B cell (primary cell): ENCODE results near the gene TRIM54. TPM values are rescaled to one million over a fixed set of nuclear protein-coding genes. Genes with fewer than 3 reads are reported as not detected.
A peak's percentile ranks its signal among the peaks of the same experiment; 100 is the strongest.

Source experiments
- ATAC-seq: fragments of 200-7000 bp; cut with Tn5 transposase; one replicate; pipeline ENCODE4 v1.10.0; 2021; ENCODE audit warnings: low read depth, mild to moderate bottlenecking, moderate number of reproducible peaks, moderate library complexity
- CTCF ChIA-PET: fragments of 350-600 bp; sonication (Branson Sonifier 250); formaldehyde crosslinking; loops from one replicate; lab custom pipeline; 2021; ENCODE audit warnings: antibody characterized with exemption, inconsistent platforms; lab: Charles Lee
- POLR2A ChIA-PET: fragments of 350-600 bp; sonication (Branson Sonifier 250); formaldehyde crosslinking; loops from one replicate; lab custom pipeline; 2021; ENCODE audit warnings: antibody characterized with exemption; lab: Charles Lee
- DNase-seq: peaks from one replicate; pipeline ENCODE4 v3.0.0; 2013
- H2AFZ ChIP-seq: 2 replicates; pipeline ENCODE4 v1.6.1; 2012; ENCODE audit warnings: mild to moderate bottlenecking, low read depth, low read length; ENCODE audit not compliant: insufficient read depth, poor library complexity, severe bottlenecking
- H3K27ac ChIP-seq, 2 donors: 1 replicate in 1 of 2; 2 replicates in 1 of 2; pipeline ENCODE4 v1.5.1; 2012 to 2013; ENCODE audit warnings: low read length in 2 of 2, mild to moderate bottlenecking in 2 of 2, moderate library complexity in 1 of 2
- H3K27me3 ChIP-seq, 4 experiments: fragments of 200-600 bp in 1 of 4; sonication (generic) in 1 of 4; replicated peaks in 1 of 4; 1 replicate in 2 of 4; 2 replicates in 2 of 4; pipeline versions ENCODE4 v1.6.1 to v1.7.0; 2013 to 2016; ENCODE audit warnings: low read length in 3 of 4, mild to moderate bottlenecking in 2 of 4, mixed read lengths in 1 of 4, moderate library complexity in 1 of 4; ENCODE audit not compliant: insufficient read depth in 4 of 4, control insufficient read depth in 3 of 4; ENCODE audit errors: control extremely low read depth in 1 of 4
- H3K36me3 ChIP-seq, 2 experiments: replicated peaks in 1 of 2; 1 replicate in 1 of 2; 2 replicates in 1 of 2; pipeline versions ENCODE4 v1.6.1 to v1.7.1; 2013; ENCODE audit warnings: low read length in 1 of 2; ENCODE audit not compliant: insufficient read depth in 2 of 2, control insufficient read depth in 1 of 2; ENCODE audit errors: control extremely low read depth in 1 of 2, extremely low read depth in 1 of 2
- H3K4me1 ChIP-seq, 2 donors: fragments of 200-600 bp in 1 of 2; sonication (generic) in 1 of 2; 1 replicate in 1 of 2; 2 replicates in 1 of 2; pipeline versions ENCODE4 v1.5.1 to v1.6.1; 2013 to 2017; ENCODE audit warnings: low read length in 2 of 2; ENCODE audit not compliant: control insufficient read depth in 2 of 2, insufficient read depth in 2 of 2
- H3K4me2 ChIP-seq: replicated peaks from 2 replicates; pipeline ENCODE3; 2012; ENCODE audit warnings: mild to moderate bottlenecking, low read depth, low read length; ENCODE audit not compliant: poor library complexity, severe bottlenecking
- H3K4me3 ChIP-seq, 5 experiments: fragments of 200-600 bp in 1 of 5; sonication (generic) in 1 of 5; 1 replicate in 3 of 5; 2 replicates in 2 of 5; pipeline versions ENCODE4 v1.5.1 to v1.7.0; 2011 to 2016; ENCODE audit warnings: low read length in 4 of 5, mild to moderate bottlenecking in 4 of 5, low read depth in 2 of 5, control low read depth in 1 of 5, moderate library complexity in 1 of 5; ENCODE audit not compliant: insufficient read depth in 1 of 5; ENCODE audit errors: control extremely low read depth in 1 of 5, extremely low read depth in 1 of 5
- H3K79me2 ChIP-seq: fragments of 200-600 bp; sonication (generic); one replicate; pipeline ENCODE4 v1.6.0; 2016; ENCODE audit warnings: low read length; ENCODE audit not compliant: control insufficient read depth, insufficient read depth
- H3K9ac ChIP-seq: fragments of 200-600 bp; sonication (generic); 2 replicates; pipeline ENCODE4 v1.6.1; 2017; ENCODE audit warnings: mild to moderate bottlenecking, low read length, moderate library complexity
- H3K9me3 ChIP-seq, 3 donors: one replicate each; pipeline versions ENCODE4 v1.6.1 to v1.7.1; 2013; ENCODE audit warnings: low read length in 2 of 3; ENCODE audit not compliant: control insufficient read depth in 2 of 3, insufficient read depth in 1 of 3; ENCODE audit errors: control extremely low read depth in 1 of 3
- H4K20me1 ChIP-seq: 2 replicates; pipeline ENCODE4 v1.6.0; 2012; ENCODE audit warnings: mild to moderate bottlenecking, low read length; ENCODE audit not compliant: insufficient read depth, control insufficient read depth, poor library complexity, severe bottlenecking
- H3K27ac Mint-ChIP-seq: one replicate; pipeline ENCODE4 v1.8.0; 2021; ENCODE audit warnings: mixed read lengths
- H3K27me3 Mint-ChIP-seq: one replicate; pipeline ENCODE4 v1.8.0; 2021; ENCODE audit warnings: mixed read lengths
- H3K4me1 Mint-ChIP-seq: one replicate; pipeline ENCODE4 v1.8.0; 2021; ENCODE audit warnings: mixed read lengths
- H3K4me3 Mint-ChIP-seq: one replicate; pipeline ENCODE4 v1.8.0; 2021; ENCODE audit warnings: mixed read lengths
- H3K9me3 Mint-ChIP-seq: one replicate; pipeline ENCODE4 v1.8.0; 2022; ENCODE audit warnings: mixed read lengths; ENCODE audit not compliant: insufficient read depth
- EZH2 ChIP-seq: IDR thresholded peaks from 2 replicates; pipeline ENCODE4 v1.6.1; 2012; ENCODE audit warnings: borderline replicate concordance, low read depth, mild to moderate bottlenecking, moderate library complexity, low read length; ENCODE audit not compliant: insufficient read depth, poor library complexity, severe bottlenecking
- WGBS: methylation state at CpG from one replicate; pipeline ENCODE4 v1.1.5; 2013; ENCODE audit warnings: missing lambda C conversion rate; ENCODE audit not compliant: insufficient coverage; 5-methylcytosine and 5-hydroxymethylcytosine counted together
- intact Hi-C: fragments of 100-400 bp; cut with micrococcal nuclease; formaldehyde crosslinking; loops from one replicate; pipeline ENCODE4 v1.10.0; 2022
- polyA plus RNA-seq: library from polyadenylated mRNA; depleted of rRNA; stranded (reverse); fragments of >200 nt; gene quantifications from 2 replicates; pipeline ENCODE4 v1.2.3, GENCODE V29; 2012
- total RNA-seq, 2 donors: library from RNA; stranded (reverse); fragments of 120-200 nt in 1 of 2; gene quantifications; 1 replicate in 1 of 2; 2 replicates in 1 of 2; pipeline versions ENCODE4 v1.2.3 to v1.2.4, GENCODE V29; 2013 to 2022
- TF ChIP-seq, protein P1 (sequence below): fragments of 200-600 bp; IDR thresholded peaks from one replicate; pipeline ENCODE4 v1.8.0; 2022; ENCODE audit warnings: antibody characterized with exemption, mild to moderate bottlenecking

The TRIM54 gene
- total and polyA plus RNA-seq, 2 donors (not counting 1 experiment from before 2014, with no cell fraction given) = not detected

DNA sequence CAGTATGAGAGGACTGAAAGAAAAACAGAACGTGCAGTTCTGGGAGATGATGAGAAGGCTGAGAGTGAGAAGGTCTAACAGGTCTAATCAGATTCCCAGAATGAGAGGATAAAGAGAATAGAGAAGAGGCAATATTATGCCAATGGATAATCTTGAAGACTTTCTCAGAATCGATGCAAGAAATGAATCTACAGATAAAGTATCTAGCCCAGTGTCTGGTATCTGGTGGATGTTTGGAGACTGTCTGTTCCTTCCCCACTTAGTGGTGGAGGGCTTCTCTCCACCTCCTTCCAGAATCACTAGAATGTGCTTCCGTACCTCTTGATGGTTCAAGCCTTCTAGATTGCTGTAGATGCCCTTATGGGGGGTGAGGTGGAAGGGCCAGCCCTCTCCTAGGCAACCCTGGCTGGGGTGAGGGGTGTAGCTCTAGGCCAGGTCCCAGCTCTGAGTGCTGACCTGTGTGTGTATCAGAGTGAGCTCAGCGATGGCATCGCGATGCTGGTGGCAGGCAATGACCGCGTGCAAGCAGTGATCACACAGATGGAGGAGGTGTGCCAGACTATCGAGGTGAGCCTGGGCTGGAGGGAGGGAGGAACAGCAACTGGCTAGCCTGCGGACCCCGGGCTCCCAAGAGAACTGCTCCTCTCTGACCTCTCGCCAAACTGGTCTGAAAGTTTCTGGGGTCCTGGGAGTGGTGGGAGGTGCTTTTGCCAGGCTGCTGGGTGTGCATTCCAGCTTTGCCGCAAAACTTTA is 22.4 kb downstream of the TRIM54 start:
- Histone ChIP-seq H3K9me3 (peaks cover 0 to 7% (median 0%) of the 10 kb centered on the region in 3 donors), H3K27me3 (peaks cover 0 to 31% (median 10%) of the 10 kb centered on the region in 4 experiments), H3K4me1 (peaks cover 14 to 22% of the 10 kb centered on the region in 2 donors), H3K4me2 (no peak overlapping the region), H3K9ac (no peak overlapping the region), H3K4me3 (no peak overlapping the region), H3K27ac (no peak overlapping the region), H3K36me3 (peaks cover 0 to 3% of the 10 kb centered on the region in 2 experiments), H2AFZ (no peak overlapping the region), H3K79me2 (no peaks in the 10 kb centered on the region), H4K20me1 (no peaks in the 10 kb centered on the region)
- intact Hi-C loops = loop anchor here (5.0 kb wide), 1 partner anchor 42 kb away; the partner anchor contains the start of gene SLC30A3
- no peak for ATAC-seq
- ChIA-PET CTCF (interaction anchor here (0.6 to 3.8 kb wide), 7 partner anchors 10 to 459 kb away, joined by 3 to 26 read pairs (median 7); partner anchors contain the start of genes KHK and MPV17), POLR2A (no interaction called here)
- Mint-ChIP-seq H3K4me3 (no peak overlapping the region), H3K9me3 (no peaks in the 10 kb centered on the region), H3K27me3 (peaks cover 21% of the 10 kb centered on the region), H3K27ac (no peak overlapping the region), H3K4me1 (peaks cover 11% of the 10 kb centered on the region)
- no peak for DNase-seq
- TF ChIP-seq, protein P1, sequence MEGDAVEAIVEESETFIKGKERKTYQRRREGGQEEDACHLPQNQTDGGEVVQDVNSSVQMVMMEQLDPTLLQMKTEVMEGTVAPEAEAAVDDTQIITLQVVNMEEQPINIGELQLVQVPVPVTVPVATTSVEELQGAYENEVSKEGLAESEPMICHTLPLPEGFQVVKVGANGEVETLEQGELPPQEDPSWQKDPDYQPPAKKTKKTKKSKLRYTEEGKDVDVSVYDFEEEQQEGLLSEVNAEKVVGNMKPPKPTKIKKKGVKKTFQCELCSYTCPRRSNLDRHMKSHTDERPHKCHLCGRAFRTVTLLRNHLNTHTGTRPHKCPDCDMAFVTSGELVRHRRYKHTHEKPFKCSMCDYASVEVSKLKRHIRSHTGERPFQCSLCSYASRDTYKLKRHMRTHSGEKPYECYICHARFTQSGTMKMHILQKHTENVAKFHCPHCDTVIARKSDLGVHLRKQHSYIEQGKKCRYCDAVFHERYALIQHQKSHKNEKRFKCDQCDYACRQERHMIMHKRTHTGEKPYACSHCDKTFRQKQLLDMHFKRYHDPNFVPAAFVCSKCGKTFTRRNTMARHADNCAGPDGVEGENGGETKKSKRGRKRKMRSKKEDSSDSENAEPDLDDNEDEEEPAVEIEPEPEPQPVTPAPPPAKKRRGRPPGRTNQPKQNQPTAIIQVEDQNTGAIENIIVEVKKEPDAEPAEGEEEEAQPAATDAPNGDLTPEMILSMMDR = no peak
- TF ChIP-seq EZH2 = no peak
- 87% methylated on average over 7 of the region's 13 CpGs for WGBS

DNA sequence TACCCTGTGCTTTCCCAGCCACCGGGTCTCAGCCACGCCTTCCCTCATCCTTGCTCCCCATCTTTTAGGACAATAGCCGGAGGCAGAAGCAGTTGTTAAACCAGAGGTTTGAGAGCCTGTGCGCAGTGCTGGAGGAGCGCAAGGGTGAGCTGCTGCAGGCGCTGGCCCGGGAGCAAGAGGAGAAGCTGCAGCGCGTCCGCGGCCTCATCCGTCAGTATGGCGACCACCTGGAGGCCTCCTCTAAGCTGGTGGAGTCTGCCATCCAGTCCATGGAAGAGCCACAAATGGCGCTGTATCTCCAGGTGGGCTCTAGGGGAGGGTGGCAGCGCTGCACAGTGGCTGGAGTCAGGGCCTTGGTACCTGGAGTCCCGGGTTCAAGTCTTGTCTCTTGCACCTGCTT is 23.3 kb downstream of the TRIM54 start:
- TF ChIP-seq EZH2 = no peak
- TF ChIP-seq, protein P1 = no peak
- ATAC-seq = no peak
- Mint-ChIP-seq H3K4me3 (peak overlapping the region; percentile 8), H3K4me1 (peaks cover 11% of the 10 kb centered on the region), H3K27me3 (peaks cover 21% of the 10 kb centered on the region), H3K27ac (no peak overlapping the region), H3K9me3 (no peaks in the 10 kb centered on the region)
- no peak for DNase-seq
- Histone ChIP-seq H2AFZ (no peak overlapping the region), H3K4me3 (no peak overlapping the region), H3K4me1 (peaks cover 14 to 22% of the 10 kb centered on the region in 2 donors), H3K4me2 (no peak overlapping the region), H3K27me3 (peaks cover 0 to 29% (median 9%) of the 10 kb centered on the region in 4 experiments), H4K20me1 (no peaks in the 10 kb centered on the region), H3K9ac (no peak overlapping the region), H3K9me3 (peaks cover 0 to 7% (median 0%) of the 10 kb centered on the region in 3 donors), H3K36me3 (peaks cover 0 to 6% of the 10 kb centered on the region in 2 experiments), H3K27ac (no peak overlapping the region), H3K79me2 (no peaks in the 10 kb centered on the region)
- ChIA-PET POLR2A (no interaction called here), CTCF (interaction anchor here (1.0 to 3.8 kb wide), 2 partner anchors 207 to 459 kb away, joined by 3 to 26 read pairs; no protein-coding TSS in a partner anchor)
- WGBS = 97% methylated on average over 16 of the region's 16 CpGs
- intact Hi-C loops = no loop called here
